Body of pancreas (tissue), 4 donors: ENCODE results near the gene CSTPP1.

Experiments used
- CTCF ChIP-seq, 7 experiments: fragments of 450-650 bp in 4 of 7; fragments of 200-600 bp in 3 of 7; sonication (generic) in 3 of 7; IDR thresholded peaks; one replicate each; pipeline ENCODE4 v1.5.1; 2016 to 2019; ENCODE audit warnings: antibody characterized with exemption in 7 of 7
- POLR2A ChIP-seq, 3 donors: fragments of 450-650 bp; IDR thresholded peaks; one replicate each; pipeline ENCODE4 v1.6.1; 2016; ENCODE audit warnings: antibody characterized with exemption in 3 of 3, mild to moderate bottlenecking in 2 of 3

GRCh38 chr11:46991391-46991790 is 54.8 kb downstream of the CSTPP1 start:
- TF ChIP-seq CTCF (IDR thresholded peaks at IDR 0.05) (no peak), POLR2A (IDR thresholded peaks at IDR 0.05) (no peak)
